WERI-Rb-1 (cell line): Measurements from ENCODE around the gene TMSB4X.
"Not testable (repeated sequence)": the region's sequence is repeated elsewhere in the genome, so short reads cannot be mapped to it uniquely, and the experiment has no call there.

Experiments used
- DNase-seq: peaks from one replicate; pipeline ENCODE4 v3.0.0-alpha.2; 2020
- H3K27ac ChIP-seq: fragments of 250-450 bp; sonication (Bioruptor Pico); 2 replicates; pipeline ENCODE4 v1.5.1; 2020; ENCODE audit warnings: mild to moderate bottlenecking, moderate library complexity
- H3K27me3 ChIP-seq: fragments of 250-450 bp; sonication (Bioruptor Pico); 2 replicates; pipeline ENCODE4 v1.5.1; 2021; ENCODE audit warnings: mild to moderate bottlenecking, low read depth, moderate library complexity; ENCODE audit not compliant: insufficient read depth, severe bottlenecking
- H3K36me3 ChIP-seq: fragments of 250-450 bp; sonication (Bioruptor Pico); 2 replicates; pipeline ENCODE4 v1.5.1; 2020; ENCODE audit warnings: mild to moderate bottlenecking, moderate library complexity
- H3K4me3 ChIP-seq: 2 replicates; pipeline ENCODE4 v1.5.1; 2011; ENCODE audit warnings: low read depth, mild to moderate bottlenecking, control low read depth, low read length
- H3K9me3 ChIP-seq: fragments of 250-450 bp; sonication (Bioruptor Pico); 2 replicates; pipeline ENCODE4 v1.5.1; 2021; ENCODE audit warnings: mild to moderate bottlenecking, moderate library complexity; ENCODE audit not compliant: severe bottlenecking
- CTCF ChIP-seq: IDR thresholded peaks from 2 replicates; pipeline ENCODE4 v1.5.1; 2011; ENCODE audit warnings: low read depth, mild to moderate bottlenecking, control low read depth, inconsistent platforms, low read length

Gene TMSB4X

GRCh38 chrX:12956704-12957534 lies 18.0 kb upstream of the TMSB4X start:
- DNase-seq: no peak
- Histone ChIP-seq H3K4me3 (no peak overlapping the region), H3K27ac (no peak overlapping the region), H3K9me3 (no peaks in the 10 kb centered on the region), H3K27me3 (no peaks in the 10 kb centered on the region), H3K36me3 (no peaks in the 10 kb centered on the region)
- no peak for TF ChIP-seq CTCF

GRCh38 chrX:12958059-12958458 lies 16.9 kb upstream of the TMSB4X start:
- no peaks in the 10 kb centered on the region for H3K27me3 ChIP-seq
- H3K9me3 ChIP-seq: no peaks in the 10 kb centered on the region
- no peak overlapping the region for H3K27ac ChIP-seq
- DNase-seq: no peak
- no peaks in the 10 kb centered on the region for H3K36me3 ChIP-seq
- H3K4me3 ChIP-seq: no peak overlapping the region
- no peak for TF ChIP-seq CTCF

GRCh38 chrX:12958461-12958860 lies 16.4 kb upstream of the TMSB4X start:
- no peak overlapping the region for H3K4me3 ChIP-seq
- H3K9me3 ChIP-seq: no peaks in the 10 kb centered on the region
- DNase-seq: no peak
- H3K27ac ChIP-seq: no peak overlapping the region
- no peaks in the 10 kb centered on the region for H3K36me3 ChIP-seq
- no peaks in the 10 kb centered on the region for H3K27me3 ChIP-seq
- TF ChIP-seq CTCF: no peak

- H3K4me3 ChIP-seq: no peak overlapping the region
- no peaks in the 10 kb centered on the region for H3K27me3 ChIP-seq
- H3K9me3 ChIP-seq: no peaks in the 10 kb centered on the region
- DNase-seq: no peak
- no peaks in the 10 kb centered on the region for H3K36me3 ChIP-seq
- no peak for TF ChIP-seq CTCF
- H3K27ac ChIP-seq: no peak overlapping the region
Measured at GRCh38 chrX:12961196-12961718, 13.7 kb upstream of the TMSB4X start.

- Histone ChIP-seq H3K36me3 (no peaks in the 10 kb centered on the region), H3K27me3 (no peaks in the 10 kb centered on the region), H3K27ac (no peak overlapping the region), H3K9me3 (no peaks in the 10 kb centered on the region), H3K4me3 (no peak overlapping the region)
- no peak for TF ChIP-seq CTCF
- DNase-seq: no peak
Measured at GRCh38 chrX:12962041-12962504, 12.8 kb upstream of the TMSB4X start.

GRCh38 chrX:12963210-12963850 lies 11.6 kb upstream of the TMSB4X start:
- H3K4me3 ChIP-seq, H3K36me3 ChIP-seq, DNase-seq, H3K9me3 ChIP-seq, H3K27me3 ChIP-seq, H3K27ac ChIP-seq: not testable (repeated sequence)
